ENCODE results near the gene IGSF9. TPM values are rescaled to one million over a fixed set of nuclear protein-coding genes. Genes with fewer than 3 reads are reported as not detected.

Gene IGSF9
- total and polyA plus RNA-seq, 2 of the 4 experiments (the other 2 are of a cell fraction): 0.05 TPM; not detected in 1

- TF ChIP-seq SMC3 (IDR thresholded peaks at IDR 0.05; ENCODE audit: low read depth, low read length): no peak
- TF ChIP-seq CTCF (conservative IDR thresholded peaks at IDR 0.05; ENCODE audit: low read depth, low read length): no peak
These were observed 27.7 kb downstream of the IGSF9 start (continued) for GRCh38 chr1:159917533-159918351.

Data from IMR-90 (cell line).